Measurements from ENCODE around the gene FOXK2. TPM values are rescaled to one million over a fixed set of nuclear protein-coding genes. Genes with fewer than 3 reads are reported as not detected.
A peak's percentile ranks its signal among the peaks of the same experiment; 100 is the strongest.
"Not testable (repeated sequence)": the region's sequence is repeated elsewhere in the genome, so short reads cannot be mapped to it uniquely, and the experiment has no call there.

FOXK2 gene
- total RNA-seq, 1 donor from 2014 or later = 95.2 TPM

GRCh38 chr17:82564241-82564640 lies 44.7 kb downstream of the FOXK2 start:
- H3K9me3 Mint-ChIP-seq = no peaks in the 10 kb centered on the region
- DNase-seq (ENCODE audit: low spot score) = no peak
- intact Hi-C loops (cut with micrococcal nuclease) = no loop called here

GRCh38 chr17:82565551-82565950 lies 46.0 kb downstream of the FOXK2 start:
- Mint-ChIP-seq H3K9me3 (no peaks in the 10 kb centered on the region), H3K36me3 (ENCODE audit: low read depth) (peaks cover 43% of the 10 kb centered on the region), H3K4me3 (ENCODE audit: low read depth) (no peak overlapping the region), H3K4me1 (ENCODE audit: low read depth) (no peaks in the 10 kb centered on the region), H3K27me3 (ENCODE audit: low read depth) (no peaks in the 10 kb centered on the region), H3K27ac (no peak overlapping the region)
- intact Hi-C loops (cut with micrococcal nuclease) = no loop called here
- DNase-seq (ENCODE audit: low spot score) = no peak

More at GRCh38 chr17:82564241-82564640, 44.7 kb downstream of the FOXK2 start:
- Mint-ChIP-seq H3K4me3 (ENCODE audit: low read depth) (no peak overlapping the region), H3K27me3 (ENCODE audit: low read depth) (no peaks in the 10 kb centered on the region), H3K36me3 (ENCODE audit: low read depth) (peaks cover 37% of the 10 kb centered on the region), H3K27ac (no peak overlapping the region), H3K4me1 (ENCODE audit: low read depth) (no peaks in the 10 kb centered on the region)

- Mint-ChIP-seq H3K4me3 (ENCODE audit: low read depth) (no peak overlapping the region), H3K36me3 (ENCODE audit: low read depth) (peaks cover 45% of the 10 kb centered on the region), H3K9me3 (no peaks in the 10 kb centered on the region), H3K27ac (no peak overlapping the region), H3K27me3 (ENCODE audit: low read depth) (no peaks in the 10 kb centered on the region), H3K4me1 (ENCODE audit: low read depth) (no peaks in the 10 kb centered on the region)
- intact Hi-C loops (cut with micrococcal nuclease) = no loop called here
- no peak for DNase-seq (ENCODE audit: low spot score)
These were observed 46.8 kb downstream of the FOXK2 start for GRCh38 chr17:82566129-82566960.

- DNase-seq (ENCODE audit: low spot score) = no peak
- H3K27ac Mint-ChIP-seq = no peak overlapping the region
- no peak overlapping the region for H3K4me3 Mint-ChIP-seq (ENCODE audit: low read depth)
- no peaks in the 10 kb centered on the region for H3K4me1 Mint-ChIP-seq (ENCODE audit: low read depth)
- H3K27me3 Mint-ChIP-seq (ENCODE audit: low read depth) = no peaks in the 10 kb centered on the region
- H3K36me3 Mint-ChIP-seq (ENCODE audit: low read depth) = peaks cover 53% of the 10 kb centered on the region
- H3K9me3 Mint-ChIP-seq = no peaks in the 10 kb centered on the region
- intact Hi-C loops (cut with micrococcal nuclease) = no loop called here
These were observed 47.8 kb downstream of the FOXK2 start for GRCh38 chr17:82567286-82567685.

GRCh38 chr17:82568997-82569393 lies 49.5 kb downstream of the FOXK2 start:
- Mint-ChIP-seq H3K9me3 (no peaks in the 10 kb centered on the region), H3K27ac (no peak overlapping the region), H3K4me3 (ENCODE audit: low read depth) (no peak overlapping the region), H3K27me3 (ENCODE audit: low read depth) (no peaks in the 10 kb centered on the region), H3K4me1 (ENCODE audit: low read depth) (no peaks in the 10 kb centered on the region), H3K36me3 (ENCODE audit: low read depth) (peaks cover 62% of the 10 kb centered on the region)
- intact Hi-C loops (cut with micrococcal nuclease) = no loop called here
- DNase-seq (ENCODE audit: low spot score) = no peak

GRCh38 chr17:82569621-82570020 lies 50.1 kb downstream of the FOXK2 start:
- Mint-ChIP-seq H3K4me3 (ENCODE audit: low read depth) (no peak overlapping the region), H3K27me3 (ENCODE audit: low read depth) (no peaks in the 10 kb centered on the region), H3K9me3 (no peaks in the 10 kb centered on the region), H3K4me1 (ENCODE audit: low read depth) (no peaks in the 10 kb centered on the region), H3K36me3 (ENCODE audit: low read depth) (peaks cover 68% of the 10 kb centered on the region), H3K27ac (no peak overlapping the region)
- intact Hi-C loops (cut with micrococcal nuclease) = no loop called here
- DNase-seq (ENCODE audit: low spot score) = no peak

- Mint-ChIP-seq H3K4me1 (ENCODE audit: low read depth) (no peaks in the 10 kb centered on the region), H3K36me3 (ENCODE audit: low read depth) (peaks cover 68% of the 10 kb centered on the region), H3K9me3 (no peaks in the 10 kb centered on the region), H3K27ac (no peak overlapping the region), H3K4me3 (ENCODE audit: low read depth) (no peak overlapping the region), H3K27me3 (ENCODE audit: low read depth) (no peaks in the 10 kb centered on the region)
- no peak for DNase-seq (ENCODE audit: low spot score)
- intact Hi-C loops (cut with micrococcal nuclease) = no loop called here
These were observed 50.7 kb downstream of the FOXK2 start for GRCh38 chr17:82570277-82570676.

GRCh38 chr17:82571855-82572254 lies 52.3 kb downstream of the FOXK2 start:
- no peaks in the 10 kb centered on the region for H3K4me1 Mint-ChIP-seq (ENCODE audit: low read depth)

GRCh38 chr17:82574041-82574440 lies 54.5 kb downstream of the FOXK2 start:
- Mint-ChIP-seq H3K4me3 (ENCODE audit: low read depth) (no peak overlapping the region), H3K4me1 (ENCODE audit: low read depth) (peaks cover 1% of the 10 kb centered on the region), H3K9me3 (no peaks in the 10 kb centered on the region), H3K27ac (no peak overlapping the region), H3K27me3 (ENCODE audit: low read depth) (no peaks in the 10 kb centered on the region), H3K36me3 (ENCODE audit: low read depth) (peaks cover 62% of the 10 kb centered on the region)
- DNase-seq (ENCODE audit: low spot score) = no peak
- intact Hi-C loops (cut with micrococcal nuclease) = no loop called here

More at GRCh38 chr17:82571855-82572254, 52.3 kb downstream of the FOXK2 start:
- DNase-seq (ENCODE audit: low spot score) = no peak
- Mint-ChIP-seq H3K27me3 (ENCODE audit: low read depth) (no peaks in the 10 kb centered on the region), H3K36me3 (ENCODE audit: low read depth) (peaks cover 62% of the 10 kb centered on the region), H3K9me3 (no peaks in the 10 kb centered on the region), H3K27ac (no peak overlapping the region), H3K4me3 (ENCODE audit: low read depth) (no peak overlapping the region)
- intact Hi-C loops (cut with micrococcal nuclease) = no loop called here

GRCh38 chr17:82575581-82576221 lies 56.2 kb downstream of the FOXK2 start:
- H3K27ac Mint-ChIP-seq; H3K9me3 Mint-ChIP-seq; H3K27me3 Mint-ChIP-seq (ENCODE audit: low read depth); intact Hi-C loops (cut with micrococcal nuclease); H3K4me3 Mint-ChIP-seq (ENCODE audit: low read depth); H3K4me1 Mint-ChIP-seq (ENCODE audit: low read depth); DNase-seq (ENCODE audit: low spot score): not testable (repeated sequence)
- peaks cover 55% of the 10 kb centered on the region for H3K36me3 Mint-ChIP-seq (ENCODE audit: low read depth)

- peaks cover 55% of the 10 kb centered on the region for H3K36me3 Mint-ChIP-seq (ENCODE audit: low read depth)
- no peak for DNase-seq (ENCODE audit: low spot score)
- intact Hi-C loops (cut with micrococcal nuclease) = no loop called here
- no peaks in the 10 kb centered on the region for H3K27me3 Mint-ChIP-seq (ENCODE audit: low read depth)
- H3K4me3 Mint-ChIP-seq (ENCODE audit: low read depth) = no peak overlapping the region
- H3K27ac Mint-ChIP-seq = no peak overlapping the region
- no peaks in the 10 kb centered on the region for H3K9me3 Mint-ChIP-seq
- peaks cover 1% of the 10 kb centered on the region for H3K4me1 Mint-ChIP-seq (ENCODE audit: low read depth)
These were observed 57.8 kb downstream of the FOXK2 start for GRCh38 chr17:82577300-82577699.

- Mint-ChIP-seq H3K36me3 (ENCODE audit: low read depth) (peaks cover 51% of the 10 kb centered on the region), H3K27ac (peak overlapping the region; percentile 40)
- DNase-seq (ENCODE audit: low spot score); H3K4me3 Mint-ChIP-seq (ENCODE audit: low read depth); H3K4me1 Mint-ChIP-seq (ENCODE audit: low read depth); H3K9me3 Mint-ChIP-seq; H3K27me3 Mint-ChIP-seq (ENCODE audit: low read depth); intact Hi-C loops (cut with micrococcal nuclease): not testable (repeated sequence)
These were observed 60.4 kb downstream of the FOXK2 start for GRCh38 chr17:82579969-82580368.

- DNase-seq (ENCODE audit: low spot score) = no peak
- H3K27ac Mint-ChIP-seq = no peak overlapping the region
- peaks cover 6% of the 10 kb centered on the region for H3K4me1 Mint-ChIP-seq (ENCODE audit: low read depth)
- intact Hi-C loops (cut with micrococcal nuclease) = no loop called here
- no peak overlapping the region for H3K4me3 Mint-ChIP-seq (ENCODE audit: low read depth)
- H3K9me3 Mint-ChIP-seq = no peaks in the 10 kb centered on the region
- no peaks in the 10 kb centered on the region for H3K27me3 Mint-ChIP-seq (ENCODE audit: low read depth)
- peaks cover 59% of the 10 kb centered on the region for H3K36me3 Mint-ChIP-seq (ENCODE audit: low read depth)
These were observed 62.7 kb downstream of the FOXK2 start for GRCh38 chr17:82582213-82582612.
